Measurements from ENCODE around the gene PDGFD. TPM values are rescaled to one million over a fixed set of nuclear protein-coding genes. Genes with fewer than 3 reads are reported as not detected.

PDGFD gene
- polyA plus RNA-seq (2013) = 15.5 TPM

DNA sequence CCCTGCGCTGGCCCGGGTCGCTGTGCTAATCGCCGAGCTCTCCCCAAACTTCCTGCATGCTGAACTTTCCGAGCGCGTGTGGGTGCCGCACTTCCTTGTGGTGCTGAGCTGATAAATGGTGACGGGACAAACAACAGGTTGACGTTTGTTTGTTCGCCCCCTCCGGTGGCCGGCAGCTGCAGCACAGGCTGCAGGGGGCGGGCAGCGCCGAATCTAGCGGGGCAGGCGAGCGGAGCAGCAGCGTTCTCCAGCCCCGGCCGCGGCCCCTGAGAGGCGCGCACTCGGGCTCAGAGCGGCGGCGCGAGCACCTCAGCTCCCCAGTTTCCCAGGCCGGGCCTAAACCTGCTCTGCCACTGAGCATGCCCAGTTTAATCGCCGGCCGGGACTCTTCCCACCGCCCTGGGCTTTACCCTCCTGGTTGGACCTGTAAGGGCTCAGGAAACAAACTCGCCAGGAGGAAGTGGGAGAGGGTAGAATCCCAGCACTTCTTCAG, at the start of gene PDGFD:
Gene PDGFD, minus strand, starts transcription at position 120 of the 493 bp plus-strand sequence.
- Histone ChIP-seq H3K4me1 (ENCODE audit: control extremely low read depth in 1 of 4, control insufficient read depth in 4 of 4, insufficient read depth in 4 of 4, low read length in 3 of 4) (peaks cover 3 to 19% (median 13%) of the 10 kb centered on the region in 4 experiments), H3K4me3 (ENCODE audit: control insufficient read depth in 1 of 7, extremely low read depth in 1 of 7, insufficient read depth in 4 of 7, low read depth in 2 of 7, low read length in 6 of 7) (peak within 1 kb of the TSS; percentile 59 to 95 (median 84)), H3K27me3 (replicated peaks in 2 of 5; ENCODE audit: control insufficient read depth in 4 of 5, insufficient read depth in 5 of 5, low read length in 4 of 5) (no peaks in the 10 kb centered on the region), H3K9me3 (ENCODE audit: control extremely low read depth in 1 of 5, control insufficient read depth in 4 of 5, insufficient read depth in 2 of 5, low read depth in 1 of 5, low read length in 4 of 5) (no peaks in the 10 kb centered on the region), H3K36me3 (ENCODE audit: control insufficient read depth in 4 of 4, insufficient read depth in 4 of 4, low read length in 3 of 4) (no peaks in the 10 kb centered on the region), H3K27ac (ENCODE audit: insufficient read depth in 1 of 2, low read depth in 1 of 2, low read length in 2 of 2, poor library complexity in 1 of 2, severe bottlenecking in 2 of 2) (no peak within 1 kb of the TSS)
- POLR2A ChIA-PET = no interaction called here
- WGBS (ENCODE audit: insufficient coverage) = under 1% methylated on average over 15 of the region's 37 CpGs
- DNase-seq = peak; percentile 93 to 97 (median 94)
- CTCF ChIA-PET = interaction anchor here (1.0 to 2.5 kb wide), 13 partner anchors 8 to 1699 kb away, joined by 3 to 11 read pairs (median 4); no protein-coding TSS in a partner anchor

DNA sequence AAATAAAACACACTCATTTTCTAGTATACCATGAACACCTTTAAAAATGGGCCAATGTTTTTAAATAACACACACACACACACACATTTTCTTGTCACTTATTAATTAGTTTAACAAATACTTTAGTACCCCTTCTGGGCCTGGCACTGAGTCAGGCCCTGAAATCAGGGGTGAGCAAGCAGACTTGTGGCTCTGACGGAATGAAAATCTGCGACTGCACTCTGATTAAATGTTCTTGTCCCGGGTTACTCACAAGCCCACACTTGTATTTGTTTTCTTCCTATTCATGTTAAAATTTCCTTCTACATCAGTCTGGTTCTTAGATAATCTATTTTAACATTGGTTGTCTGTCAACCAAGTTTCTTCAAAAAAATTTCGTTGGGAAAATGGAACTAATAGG, 43.0 kb upstream of the PDGFD start:
- Histone ChIP-seq H3K4me1 (ENCODE audit: control extremely low read depth in 1 of 4, control insufficient read depth in 4 of 4, insufficient read depth in 4 of 4, low read length in 3 of 4) (no peaks in the 10 kb centered on the region), H3K4me3 (ENCODE audit: control insufficient read depth in 1 of 7, extremely low read depth in 1 of 7, insufficient read depth in 4 of 7, low read depth in 2 of 7, low read length in 6 of 7) (no peak overlapping the region), H3K27ac (ENCODE audit: insufficient read depth in 1 of 2, low read depth in 1 of 2, low read length in 2 of 2, poor library complexity in 1 of 2, severe bottlenecking in 2 of 2) (no peak overlapping the region), H3K27me3 (replicated peaks in 2 of 5; ENCODE audit: control insufficient read depth in 4 of 5, insufficient read depth in 5 of 5, low read length in 4 of 5) (no peaks in the 10 kb centered on the region), H3K36me3 (ENCODE audit: control insufficient read depth in 4 of 4, insufficient read depth in 4 of 4, low read length in 3 of 4) (no peaks in the 10 kb centered on the region), H3K9me3 (ENCODE audit: control extremely low read depth in 1 of 5, control insufficient read depth in 4 of 5, insufficient read depth in 2 of 5, low read depth in 1 of 5, low read length in 4 of 5) (peaks cover 0 to 2% (median 0%) of the 10 kb centered on the region in 5 experiments)
- CTCF ChIA-PET = interaction anchor here (1.1 kb wide), 1 partner anchor 9 kb away, joined by 3 read pairs; no protein-coding TSS in a partner anchor
- POLR2A ChIA-PET = interaction anchor here (0.7 kb wide), 1 partner anchor 1713 kb away, joined by 3 read pairs; no protein-coding TSS in a partner anchor
- no peak for DNase-seq
- no CpG with 5 or more reads among the region's 4 CpGs for WGBS (ENCODE audit: insufficient coverage)

DNA sequence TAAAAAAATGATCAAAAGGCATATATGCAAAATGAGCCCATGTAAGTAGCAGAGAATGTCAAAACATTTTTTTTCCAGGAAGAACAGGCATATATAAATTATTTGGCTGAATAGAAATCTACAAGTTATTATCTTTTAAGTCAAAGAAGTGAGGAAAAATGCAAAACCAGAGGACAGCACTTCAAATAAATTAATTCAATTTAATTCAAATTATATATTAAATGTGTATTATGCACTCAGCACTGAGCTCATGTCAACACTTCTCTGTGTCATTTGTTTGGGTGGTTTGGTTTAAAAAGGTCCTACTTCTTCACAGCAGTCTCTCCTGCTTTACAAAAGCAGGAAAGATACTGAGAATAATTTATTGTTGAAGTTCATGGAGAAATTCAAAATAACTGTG, 41.9 kb upstream of the PDGFD start:
- ChIA-PET POLR2A (no interaction called here), CTCF (interaction anchor here (1.1 kb wide), 1 partner anchor 8 kb away, joined by 3 read pairs; no protein-coding TSS in a partner anchor)
- no peaks in the 10 kb centered on the region for H3K27me3 ChIP-seq (replicated peaks in 2 of 5; ENCODE audit: control insufficient read depth in 4 of 5, insufficient read depth in 5 of 5, low read length in 4 of 5)
- no peak overlapping the region for H3K27ac ChIP-seq (ENCODE audit: insufficient read depth in 1 of 2, low read depth in 1 of 2, low read length in 2 of 2, poor library complexity in 1 of 2, severe bottlenecking in 2 of 2)
- no peak for DNase-seq
- H3K4me1 ChIP-seq (ENCODE audit: control extremely low read depth in 1 of 4, control insufficient read depth in 4 of 4, insufficient read depth in 4 of 4, low read length in 3 of 4) = no peaks in the 10 kb centered on the region
- H3K9me3 ChIP-seq (ENCODE audit: control extremely low read depth in 1 of 5, control insufficient read depth in 4 of 5, insufficient read depth in 2 of 5, low read depth in 1 of 5, low read length in 4 of 5) = peaks cover 0 to 2% (median 0%) of the 10 kb centered on the region in 5 experiments
- H3K36me3 ChIP-seq (ENCODE audit: control insufficient read depth in 4 of 4, insufficient read depth in 4 of 4, low read length in 3 of 4) = no peaks in the 10 kb centered on the region
- H3K4me3 ChIP-seq (ENCODE audit: control insufficient read depth in 1 of 7, extremely low read depth in 1 of 7, insufficient read depth in 4 of 7, low read depth in 2 of 7, low read length in 6 of 7) = no peak overlapping the region

DNA sequence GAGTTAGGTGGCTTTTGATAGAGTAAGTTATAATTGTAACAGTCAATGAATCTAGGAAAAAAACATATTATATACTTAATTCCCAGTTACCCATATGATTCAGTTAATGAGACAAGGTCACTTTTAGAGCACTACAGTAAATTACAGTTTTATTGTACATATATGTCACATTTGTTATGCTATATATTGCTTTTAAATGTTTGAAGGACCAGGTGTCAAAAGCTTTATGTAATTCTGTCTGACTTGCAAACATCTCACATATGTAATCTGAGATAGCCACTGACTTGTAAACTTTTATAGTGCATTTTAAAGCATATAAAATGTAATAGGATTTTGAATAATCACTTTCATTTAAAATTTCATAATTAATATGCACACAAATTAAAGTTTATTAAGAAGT, 36.7 kb upstream of the PDGFD start:
- H3K27me3 ChIP-seq (replicated peaks in 2 of 5; ENCODE audit: control insufficient read depth in 4 of 5, insufficient read depth in 5 of 5, low read length in 4 of 5) = no peaks in the 10 kb centered on the region
- no peaks in the 10 kb centered on the region for H3K4me1 ChIP-seq (ENCODE audit: control extremely low read depth in 1 of 4, control insufficient read depth in 4 of 4, insufficient read depth in 4 of 4, low read length in 3 of 4)
- CTCF ChIA-PET = interaction anchor here (1.0 kb wide), 1 partner anchor 9 kb away, joined by 3 read pairs; no protein-coding TSS in a partner anchor
- no peak overlapping the region for H3K27ac ChIP-seq (ENCODE audit: insufficient read depth in 1 of 2, low read depth in 1 of 2, low read length in 2 of 2, poor library complexity in 1 of 2, severe bottlenecking in 2 of 2)
- no peaks in the 10 kb centered on the region for H3K9me3 ChIP-seq (ENCODE audit: control extremely low read depth in 1 of 5, control insufficient read depth in 4 of 5, insufficient read depth in 2 of 5, low read depth in 1 of 5, low read length in 4 of 5)
- H3K4me3 ChIP-seq (ENCODE audit: control insufficient read depth in 1 of 7, extremely low read depth in 1 of 7, insufficient read depth in 4 of 7, low read depth in 2 of 7, low read length in 6 of 7) = no peak overlapping the region
- DNase-seq = no peak
- POLR2A ChIA-PET = no interaction called here
- H3K36me3 ChIP-seq (ENCODE audit: control insufficient read depth in 4 of 4, insufficient read depth in 4 of 4, low read length in 3 of 4) = no peaks in the 10 kb centered on the region

DNA sequence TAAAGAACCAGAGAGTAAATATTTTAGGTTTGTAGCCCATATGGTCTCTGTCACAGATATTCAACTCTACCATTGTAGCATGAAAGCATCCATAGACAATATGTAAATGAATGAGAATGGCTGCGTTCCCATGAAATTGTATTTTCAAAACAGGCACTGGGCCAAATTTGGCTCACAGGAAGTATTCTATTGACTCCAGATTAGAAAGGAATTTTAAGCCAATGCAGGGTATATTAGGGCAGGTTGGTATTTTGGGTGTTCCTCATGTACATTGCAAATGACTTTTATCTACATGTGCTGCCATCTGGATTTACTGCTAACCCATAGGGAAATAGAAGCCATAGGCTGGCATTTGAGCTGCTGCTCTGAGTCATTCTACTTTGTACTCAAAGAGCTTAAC, 35.1 kb upstream of the PDGFD start:
- no CpG with 5 or more reads among the region's 1 CpG for WGBS (ENCODE audit: insufficient coverage)
- Histone ChIP-seq H3K36me3 (ENCODE audit: control insufficient read depth in 4 of 4, insufficient read depth in 4 of 4, low read length in 3 of 4) (no peaks in the 10 kb centered on the region), H3K4me1 (ENCODE audit: control extremely low read depth in 1 of 4, control insufficient read depth in 4 of 4, insufficient read depth in 4 of 4, low read length in 3 of 4) (no peaks in the 10 kb centered on the region), H3K4me3 (ENCODE audit: control insufficient read depth in 1 of 7, extremely low read depth in 1 of 7, insufficient read depth in 4 of 7, low read depth in 2 of 7, low read length in 6 of 7) (no peak overlapping the region), H3K27ac (ENCODE audit: insufficient read depth in 1 of 2, low read depth in 1 of 2, low read length in 2 of 2, poor library complexity in 1 of 2, severe bottlenecking in 2 of 2) (no peak overlapping the region), H3K27me3 (replicated peaks in 2 of 5; ENCODE audit: control insufficient read depth in 4 of 5, insufficient read depth in 5 of 5, low read length in 4 of 5) (no peaks in the 10 kb centered on the region), H3K9me3 (ENCODE audit: control extremely low read depth in 1 of 5, control insufficient read depth in 4 of 5, insufficient read depth in 2 of 5, low read depth in 1 of 5, low read length in 4 of 5) (no peaks in the 10 kb centered on the region)
- no peak for DNase-seq
- ChIA-PET POLR2A (no interaction called here), CTCF (no interaction called here)

DNA sequence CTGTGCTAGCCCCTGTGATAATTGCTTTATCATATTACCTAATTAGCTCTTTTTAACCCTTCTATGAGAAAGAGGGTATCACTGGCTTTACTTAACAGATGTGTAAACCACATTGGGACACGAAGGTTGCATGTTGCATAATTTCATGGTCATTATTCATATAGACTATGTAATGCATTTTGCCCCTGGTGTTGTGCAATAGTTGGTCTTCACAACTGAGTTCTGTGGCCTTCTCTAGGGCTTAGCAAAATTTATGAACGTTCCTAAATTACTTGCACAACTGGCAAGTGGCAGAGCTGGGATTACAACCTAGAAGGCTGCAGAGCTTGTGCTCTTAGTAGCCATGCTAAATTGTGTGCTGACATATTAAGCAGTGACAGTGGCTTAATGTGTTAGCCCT, 34.6 kb upstream of the PDGFD start:
- no peaks in the 10 kb centered on the region for H3K27me3 ChIP-seq (replicated peaks in 2 of 5; ENCODE audit: control insufficient read depth in 4 of 5, insufficient read depth in 5 of 5, low read length in 4 of 5)
- POLR2A ChIA-PET = no interaction called here
- no peaks in the 10 kb centered on the region for H3K4me1 ChIP-seq (ENCODE audit: control extremely low read depth in 1 of 4, control insufficient read depth in 4 of 4, insufficient read depth in 4 of 4, low read length in 3 of 4)
- 100% methylated on average over 1 of the region's 2 CpGs for WGBS (ENCODE audit: insufficient coverage)
- DNase-seq = peak in 2 of 3 donors; percentile 9 to 11
- H3K4me3 ChIP-seq (ENCODE audit: control insufficient read depth in 1 of 7, extremely low read depth in 1 of 7, insufficient read depth in 4 of 7, low read depth in 2 of 7, low read length in 6 of 7) = no peak overlapping the region
- CTCF ChIA-PET = no interaction called here
- H3K36me3 ChIP-seq (ENCODE audit: control insufficient read depth in 4 of 4, insufficient read depth in 4 of 4, low read length in 3 of 4) = no peaks in the 10 kb centered on the region
- H3K27ac ChIP-seq (ENCODE audit: insufficient read depth in 1 of 2, low read depth in 1 of 2, low read length in 2 of 2, poor library complexity in 1 of 2, severe bottlenecking in 2 of 2) = no peak overlapping the region
- H3K9me3 ChIP-seq (ENCODE audit: control extremely low read depth in 1 of 5, control insufficient read depth in 4 of 5, insufficient read depth in 2 of 5, low read depth in 1 of 5, low read length in 4 of 5) = no peaks in the 10 kb centered on the region

DNA sequence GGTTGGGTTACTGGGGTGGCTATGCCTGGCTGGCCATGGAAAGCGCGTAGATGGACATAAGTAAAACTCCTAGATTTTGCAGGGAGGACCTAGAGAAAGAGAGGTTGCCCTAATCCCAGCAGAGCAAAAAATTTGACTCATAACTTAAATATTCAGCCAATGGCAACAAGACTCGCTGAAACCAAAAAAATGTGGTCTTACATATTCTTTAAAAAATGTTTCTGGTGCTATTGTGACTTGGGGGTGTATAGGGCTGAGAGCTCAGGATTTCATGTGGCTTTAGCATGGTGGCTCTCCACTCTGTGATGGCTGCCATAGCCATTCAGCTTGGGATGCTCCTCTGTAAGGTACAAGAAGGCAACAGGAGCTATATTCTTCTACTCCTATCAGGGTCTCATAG, 27.2 kb upstream of the PDGFD start:
- Histone ChIP-seq H3K27ac (ENCODE audit: insufficient read depth in 1 of 2, low read depth in 1 of 2, low read length in 2 of 2, poor library complexity in 1 of 2, severe bottlenecking in 2 of 2) (no peak overlapping the region), H3K9me3 (ENCODE audit: control extremely low read depth in 1 of 5, control insufficient read depth in 4 of 5, insufficient read depth in 2 of 5, low read depth in 1 of 5, low read length in 4 of 5) (no peaks in the 10 kb centered on the region), H3K36me3 (ENCODE audit: control insufficient read depth in 4 of 4, insufficient read depth in 4 of 4, low read length in 3 of 4) (no peaks in the 10 kb centered on the region), H3K4me1 (ENCODE audit: control extremely low read depth in 1 of 4, control insufficient read depth in 4 of 4, insufficient read depth in 4 of 4, low read length in 3 of 4) (no peaks in the 10 kb centered on the region), H3K27me3 (replicated peaks in 2 of 5; ENCODE audit: control insufficient read depth in 4 of 5, insufficient read depth in 5 of 5, low read length in 4 of 5) (no peaks in the 10 kb centered on the region), H3K4me3 (ENCODE audit: control insufficient read depth in 1 of 7, extremely low read depth in 1 of 7, insufficient read depth in 4 of 7, low read depth in 2 of 7, low read length in 6 of 7) (no peak overlapping the region)
- ChIA-PET CTCF (interaction anchor here (1.3 to 2.5 kb wide), 2 partner anchors 10 to 27 kb away, joined by 3 to 6 read pairs; partner anchors contain the start of gene PDGFD), POLR2A (no interaction called here)
- DNase-seq = no peak
- 100% methylated on average over 2 of the region's 3 CpGs for WGBS (ENCODE audit: insufficient coverage)

Measured in common myeloid progenitor, CD34-positive (primary cell).